ENCODE measurements around the gene PSMA6. TPM values are rescaled to one million over a fixed set of nuclear protein-coding genes. Genes with fewer than 3 reads are reported as not detected.

Gene PSMA6
- total and polyA plus RNA-seq, 2 experiments from 2014 or later: 171 to 225 TPM

DNA sequence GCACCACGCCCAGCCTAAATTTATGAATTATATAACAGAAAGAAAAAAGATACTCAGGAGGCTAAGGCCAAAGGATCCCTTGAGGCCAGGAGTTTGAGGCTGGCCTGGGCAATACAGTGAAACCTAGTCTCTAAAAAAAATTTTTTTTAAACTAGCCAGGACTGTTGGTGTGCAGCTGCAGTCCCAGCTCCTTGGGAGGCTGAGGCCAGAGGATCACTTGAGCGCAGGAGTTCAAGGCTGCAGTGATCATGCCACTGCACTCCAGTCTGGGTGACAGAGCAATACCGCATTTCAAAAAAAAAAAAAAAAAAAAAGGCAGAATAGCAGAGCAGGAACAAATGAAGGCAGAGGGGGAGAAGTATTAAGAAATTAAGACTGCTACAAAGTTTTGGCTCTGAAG is 2.6 kb upstream of the PSMA6 start:
- no peaks in the 10 kb centered on the region for H3K27me3 ChIP-seq (replicated peaks; ENCODE audit: insufficient read depth)
- H2AFZ ChIP-seq: no peak overlapping the region
- WGBS, 2 experiments (ENCODE audit: low coverage in 1 of 2, low lambda C conversion rate in 2 of 2, missing lambda C conversion rate in 2 of 2): 63 to 75% methylated on average over 3 of the region's 3 CpGs
- H3K4me3 ChIP-seq: no peak overlapping the region
- H3K9me3 ChIP-seq (ENCODE audit: low read depth): no peaks in the 10 kb centered on the region
- DNase-seq: no peak
- TF ChIP-seq EZH2phosphoT487 (IDR thresholded peaks at IDR 0.05; ENCODE audit: insufficient read depth, low read depth) (no peak), EZH2 (IDR thresholded peaks at IDR 0.05; ENCODE audit: insufficient read depth, poor library complexity, severe bottlenecking) (no peak)
- no peaks in the 10 kb centered on the region for H3K9me2 ChIP-seq (ENCODE audit: insufficient read depth)
- no peak overlapping the region for H3K9ac ChIP-seq
- no peak overlapping the region for H3K27ac ChIP-seq
- H4K20me1 ChIP-seq (ENCODE audit: insufficient read depth): no peaks in the 10 kb centered on the region
- in situ Hi-C loops (cut with MboI): no loop called here
- H3K36me3 ChIP-seq (ENCODE audit: low read depth): no peaks in the 10 kb centered on the region
- H3K4me2 ChIP-seq (ENCODE audit: unreplicated experiment): no peak overlapping the region
- peaks cover 24% of the 10 kb centered on the region for H3K79me2 ChIP-seq (ENCODE audit: insufficient read depth)
- H3F3A ChIP-seq (ENCODE audit: insufficient read depth): peaks cover 19% of the 10 kb centered on the region; the same call in 1 of the 2 replicates
- peaks cover 12% of the 10 kb centered on the region for H3K4me1 ChIP-seq (ENCODE audit: insufficient read depth)

DNA sequence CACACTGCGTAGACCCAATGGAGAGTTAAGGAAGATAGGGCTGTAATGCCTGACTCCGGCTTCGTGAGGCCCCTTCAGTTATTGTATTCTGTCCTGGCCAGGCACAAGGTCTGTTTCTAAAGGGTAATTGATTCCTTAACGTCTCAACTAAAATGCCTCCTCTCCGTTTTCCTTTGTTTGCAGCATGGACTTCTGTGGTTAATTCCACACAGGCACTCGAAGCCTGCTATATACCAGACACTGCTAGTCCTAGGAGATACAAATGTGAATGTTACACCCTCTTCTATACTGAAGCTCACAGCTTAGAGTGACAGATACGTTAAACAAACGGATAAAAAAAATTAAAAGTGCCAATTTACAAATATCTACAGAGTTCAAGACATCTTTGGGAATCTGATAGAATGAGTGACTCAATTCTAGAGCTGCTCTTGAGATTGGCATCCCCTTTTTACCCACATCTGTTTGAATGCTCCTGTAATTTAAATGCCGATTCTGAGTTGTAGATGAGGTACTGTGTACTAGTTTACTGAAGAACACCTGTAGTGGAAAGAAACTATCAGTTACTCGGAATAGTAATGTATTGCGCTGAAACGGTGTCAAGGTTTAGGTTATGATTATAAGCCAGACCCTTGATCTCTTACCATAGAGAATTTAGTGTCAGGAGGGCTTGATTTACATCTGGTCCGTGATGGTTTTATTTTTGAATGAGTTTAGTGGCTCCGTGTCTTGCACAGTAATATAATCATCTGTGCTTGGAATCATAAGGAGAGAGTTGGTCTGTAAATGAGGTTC is 784 bp downstream of the PSMA6 start:
- no peaks in the 10 kb centered on the region for H3K9me2 ChIP-seq (ENCODE audit: insufficient read depth)
- DNase-seq: peak; percentile 48
- H3K36me3 ChIP-seq (ENCODE audit: low read depth): no peaks in the 10 kb centered on the region
- peak overlapping the region; percentile 98 for H3K4me2 ChIP-seq (ENCODE audit: unreplicated experiment)
- WGBS, 2 experiments (ENCODE audit: low coverage in 1 of 2, low lambda C conversion rate in 2 of 2, missing lambda C conversion rate in 2 of 2): 7 to 10% methylated on average over 14 of the region's 14 CpGs
- peaks cover 57% of the 10 kb centered on the region for H3K79me2 ChIP-seq (ENCODE audit: insufficient read depth)
- in situ Hi-C loops (cut with MboI): no loop called here
- peaks cover 25% of the 10 kb centered on the region for H3K4me1 ChIP-seq (ENCODE audit: insufficient read depth)
- TF ChIP-seq EZH2phosphoT487 (IDR thresholded peaks at IDR 0.05; ENCODE audit: insufficient read depth, low read depth): no peak
- TF ChIP-seq EZH2 (IDR thresholded peaks at IDR 0.05; ENCODE audit: insufficient read depth, poor library complexity, severe bottlenecking): no peak
- peak overlapping the region; percentile 87 for H3K27ac ChIP-seq
- H3K4me3 ChIP-seq: peak overlapping the region; percentile 94
- H2AFZ ChIP-seq: peak overlapping the region; percentile 82
- H3K9me3 ChIP-seq (ENCODE audit: low read depth): no peaks in the 10 kb centered on the region
- H3K27me3 ChIP-seq (replicated peaks; ENCODE audit: insufficient read depth): no peaks in the 10 kb centered on the region
- peak overlapping the region; percentile 96 for H3K9ac ChIP-seq
- H4K20me1 ChIP-seq (ENCODE audit: insufficient read depth): no peaks in the 10 kb centered on the region
- H3F3A ChIP-seq (ENCODE audit: insufficient read depth): peaks cover 11% of the 10 kb centered on the region; the same call in 1 of the 2 replicates

DNA sequence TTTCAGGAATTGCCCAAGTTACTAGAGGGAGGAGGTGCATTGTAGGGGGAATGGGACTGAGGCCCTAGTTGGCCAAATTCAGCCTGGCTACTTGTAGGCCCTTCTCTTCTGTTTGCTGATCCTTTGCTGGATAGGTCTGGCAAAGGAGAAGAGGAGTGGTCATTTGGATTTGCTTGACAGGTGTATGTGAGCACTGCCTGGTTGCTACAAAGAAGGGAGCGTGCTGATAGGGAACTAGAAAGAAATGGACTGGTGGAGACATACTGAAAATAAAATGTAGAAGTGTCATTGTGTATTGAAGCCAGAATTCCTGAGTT is 3.6 kb downstream of the PSMA6 start:
- in situ Hi-C loops (cut with MboI): no loop called here
- H2AFZ ChIP-seq: no peak overlapping the region
- H3K4me1 ChIP-seq (ENCODE audit: insufficient read depth): peaks cover 32% of the 10 kb centered on the region
- DNase-seq: no peak
- H3K9me2 ChIP-seq (ENCODE audit: insufficient read depth): no peaks in the 10 kb centered on the region
- H3K36me3 ChIP-seq (ENCODE audit: low read depth): no peaks in the 10 kb centered on the region
- H3K27ac ChIP-seq: no peak overlapping the region
- no peak overlapping the region for H3K9ac ChIP-seq
- no peak overlapping the region for H3K4me2 ChIP-seq (ENCODE audit: unreplicated experiment)
- 100% methylated on average over 1 of the region's 1 CpG for WGBS, 2 experiments (ENCODE audit: low coverage in 1 of 2, low lambda C conversion rate in 2 of 2, missing lambda C conversion rate in 2 of 2)
- H3K9me3 ChIP-seq (ENCODE audit: low read depth): no peaks in the 10 kb centered on the region
- peaks cover 6% of the 10 kb centered on the region; the same call in 1 of the 2 replicates for H4K20me1 ChIP-seq (ENCODE audit: insufficient read depth)
- H3K79me2 ChIP-seq (ENCODE audit: insufficient read depth): peaks cover 85% of the 10 kb centered on the region
- H3K27me3 ChIP-seq (replicated peaks; ENCODE audit: insufficient read depth): no peaks in the 10 kb centered on the region
- TF ChIP-seq EZH2 (IDR thresholded peaks at IDR 0.05; ENCODE audit: insufficient read depth, poor library complexity, severe bottlenecking): no peak
- TF ChIP-seq EZH2phosphoT487 (IDR thresholded peaks at IDR 0.05; ENCODE audit: insufficient read depth, low read depth): no peak
- H3F3A ChIP-seq (ENCODE audit: insufficient read depth): peaks cover 17% of the 10 kb centered on the region; the same call in 1 of the 2 replicates
- H3K4me3 ChIP-seq: no peak overlapping the region

DNA sequence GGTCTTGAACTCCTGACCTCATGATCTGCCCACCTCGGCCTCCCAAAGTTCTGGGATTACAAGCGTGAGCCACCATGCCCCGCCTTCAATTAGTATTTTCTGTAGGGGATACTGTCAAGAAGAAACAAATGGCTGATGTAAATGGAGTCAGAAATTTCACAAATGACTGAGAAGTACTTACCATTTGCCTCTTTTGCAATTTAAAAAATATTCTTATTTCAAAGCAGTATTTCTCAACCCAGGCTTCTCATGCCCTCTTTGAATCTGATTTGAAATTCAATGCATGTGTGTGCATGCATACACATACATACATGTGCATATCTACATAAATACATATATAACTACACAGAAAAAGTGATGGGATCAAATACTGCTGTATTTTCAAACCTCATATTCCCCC is 4.4 kb downstream of the PSMA6 start:
- Histone ChIP-seq H3K27ac (peak overlapping the region; percentile 32; the same call in 1 of the 2 replicates), H4K20me1 (ENCODE audit: insufficient read depth) (peaks cover 6% of the 10 kb centered on the region; the same call in 1 of the 2 replicates), H3K4me1 (ENCODE audit: insufficient read depth) (peaks cover 32% of the 10 kb centered on the region), H3K9me3 (ENCODE audit: low read depth) (no peaks in the 10 kb centered on the region), H3K4me2 (ENCODE audit: unreplicated experiment) (no peak overlapping the region), H3K4me3 (no peak overlapping the region), H3K27me3 (replicated peaks; ENCODE audit: insufficient read depth) (no peaks in the 10 kb centered on the region), H3K9ac (no peak overlapping the region), H3K79me2 (ENCODE audit: insufficient read depth) (peaks cover 93% of the 10 kb centered on the region), H2AFZ (no peak overlapping the region), H3K9me2 (ENCODE audit: insufficient read depth) (no peaks in the 10 kb centered on the region), H3K36me3 (ENCODE audit: low read depth) (no peaks in the 10 kb centered on the region), H3F3A (ENCODE audit: insufficient read depth) (peaks cover 17% of the 10 kb centered on the region; the same call in 1 of the 2 replicates)
- DNase-seq: peak; percentile 30
- 78 to 86% methylated on average over 3 of the region's 3 CpGs for WGBS, 2 experiments (ENCODE audit: low coverage in 1 of 2, low lambda C conversion rate in 2 of 2, missing lambda C conversion rate in 2 of 2)
- in situ Hi-C loops (cut with MboI): no loop called here
- no peak for TF ChIP-seq EZH2phosphoT487 (IDR thresholded peaks at IDR 0.05; ENCODE audit: insufficient read depth, low read depth)
- no peak for TF ChIP-seq EZH2 (IDR thresholded peaks at IDR 0.05; ENCODE audit: insufficient read depth, poor library complexity, severe bottlenecking)

Data from GM23248 (cell line).